OCI-LY3 (cell line): ENCODE results near the gene KCNK7.
A peak's percentile ranks its signal among the peaks of the same experiment; 100 is the strongest.

Experiments
- H2AFZ ChIP-seq: fragments of 200-600, 300-600 bp; shearing (Covaris generic); 2 replicates; pipeline ENCODE4 v1.6.0; 2014; ENCODE audit warnings: antibody characterized with exemption, low read depth, low read length
- H3K27ac ChIP-seq: fragments of 200-600, 300-600 bp; sonication (generic); 2 replicates; pipeline ENCODE4 v1.5.1; 2014; ENCODE audit warnings: mild to moderate bottlenecking, low read length, moderate library complexity, mixed read lengths
- H3K27me3 ChIP-seq: fragments of 200-600, 300-600 bp; sonication (generic); 2 replicates; pipeline ENCODE4 v1.6.1; 2014; ENCODE audit warnings: low read depth, low read length, mixed read lengths
- H3K36me3 ChIP-seq: fragments of 200-600, 300-600 bp; sonication (generic); replicated peaks from 2 replicates; pipeline ENCODE3; 2014; ENCODE audit warnings: low read depth, low read length, mixed read lengths
- H3K4me1 ChIP-seq: fragments of 300-600, 200-600 bp; sonication (generic); 2 replicates; pipeline ENCODE4 v1.6.1; 2014; ENCODE audit warnings: low read length, mixed read lengths
- H3K4me2 ChIP-seq: fragments of 200-600, 300-600 bp; sonication (generic); 2 replicates; pipeline ENCODE4 v1.6.1; 2014; ENCODE audit warnings: low read length, mixed read lengths
- H3K4me3 ChIP-seq: fragments of 300-600, 200-600 bp; sonication (generic); 2 replicates; pipeline ENCODE4 v1.5.1; 2014; ENCODE audit warnings: antibody characterized with exemption, mild to moderate bottlenecking, low read length, moderate library complexity
- H3K79me2 ChIP-seq: fragments of 300-600, 200-600 bp; shearing (Covaris generic); 2 replicates; pipeline ENCODE4 v1.6.1; 2014; ENCODE audit warnings: mild to moderate bottlenecking, low read length, mixed read lengths
- H3K9ac ChIP-seq: fragments of 300-600, 200-600 bp; shearing (Covaris generic); 2 replicates; pipeline ENCODE4 v1.6.0; 2014; ENCODE audit warnings: mild to moderate bottlenecking, low read length, moderate library complexity
- H3K9me3 ChIP-seq: fragments of 200-600, 300-600 bp; shearing (Covaris generic); 2 replicates; pipeline ENCODE4 v1.6.1; 2014; ENCODE audit warnings: low read length, mixed read lengths; ENCODE audit not compliant: insufficient read depth
- H4K20me1 ChIP-seq: fragments of 200-600, 300-600 bp; sonication (generic); 2 replicates; pipeline ENCODE4 v1.6.1; 2016; ENCODE audit warnings: low read length, mixed read lengths; ENCODE audit not compliant: insufficient read depth
- CTCF ChIP-seq: fragments of 200-600, 300-600 bp; sonication (generic); IDR thresholded peaks from 2 replicates; pipeline ENCODE4 v1.5.1; 2014; ENCODE audit warnings: antibody characterized with exemption, low read length, low read depth
- EZH2phosphoT487 ChIP-seq: fragments of 200-600 bp; shearing (Covaris generic); IDR thresholded peaks from 2 replicates; pipeline ENCODE4 v1.6.1; 2018; ENCODE audit warnings: antibody characterized with exemption, mixed run types, low read depth

The KCNK7 gene

GRCh38 chr11:65618763-65619162 is 23.2 kb upstream of the KCNK7 start:
- Histone ChIP-seq H3K4me2 (no peak overlapping the region), H2AFZ (no peak overlapping the region), H3K9me3 (no peaks in the 10 kb centered on the region), H3K36me3 (peaks cover 47% of the 10 kb centered on the region), H3K79me2 (peaks cover 44% of the 10 kb centered on the region), H3K27ac (no peak overlapping the region), H4K20me1 (peaks cover 9% of the 10 kb centered on the region; the same call in 1 of the 2 replicates), H3K27me3 (no peaks in the 10 kb centered on the region), H3K4me3 (no peak overlapping the region), H3K4me1 (peaks cover 18% of the 10 kb centered on the region), H3K9ac (no peak overlapping the region)
- no peak for TF ChIP-seq EZH2phosphoT487
- TF ChIP-seq CTCF = no peak

DNA sequence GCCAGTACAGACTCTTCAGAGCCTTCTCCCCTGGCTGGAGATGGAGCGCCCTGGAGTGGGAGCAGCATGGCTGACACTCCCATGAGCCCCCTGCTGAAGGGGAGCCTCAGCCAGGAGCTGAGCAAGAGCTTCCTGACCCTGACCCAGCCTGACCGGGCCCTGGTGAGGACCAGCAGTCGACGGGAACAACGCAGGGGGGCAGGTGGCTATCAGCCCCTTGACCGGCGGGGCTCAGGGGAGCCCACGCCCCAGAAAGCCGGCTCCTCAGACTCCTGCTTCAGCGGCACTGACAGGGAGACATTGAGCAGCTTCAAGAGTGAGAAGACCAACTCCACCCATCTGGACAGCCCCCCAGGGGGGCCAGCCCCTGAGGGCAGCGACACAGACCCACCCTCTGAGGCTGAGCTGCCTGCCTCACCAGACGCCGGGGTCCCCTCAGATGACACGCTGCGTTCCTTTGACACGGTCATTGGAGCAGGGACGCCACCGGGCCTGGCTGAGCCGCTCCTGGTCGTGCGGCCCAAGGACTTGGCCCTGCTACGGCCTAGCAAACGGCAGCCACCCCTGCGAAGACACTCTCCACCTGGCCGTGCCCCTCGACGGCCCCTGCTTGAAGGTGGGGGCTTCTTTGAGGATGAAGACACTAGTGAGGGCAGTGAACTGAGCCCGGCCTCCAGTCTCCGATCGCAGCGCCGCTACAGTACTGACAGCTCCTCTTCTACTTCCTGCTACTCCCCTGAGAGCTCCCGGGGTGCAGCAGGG is 22.6 kb upstream of the KCNK7 start:
- Histone ChIP-seq H3K9ac (no peak overlapping the region), H4K20me1 (peaks cover 9% of the 10 kb centered on the region; the same call in 1 of the 2 replicates), H3K36me3 (peaks cover 43% of the 10 kb centered on the region)

GRCh38 chr11:65617136-65617850 is 21.7 kb upstream of the KCNK7 start:
- TF ChIP-seq CTCF (no peak), EZH2phosphoT487 (no peak)
- Histone ChIP-seq H3K9ac (peak overlapping the region; percentile 82; the same call in 1 of the 2 replicates), H3K4me3 (peak overlapping the region; percentile 79), H3K4me2 (peak overlapping the region; percentile 100), H3K79me2 (peaks cover 59% of the 10 kb centered on the region), H4K20me1 (peaks cover 9% of the 10 kb centered on the region; the same call in 1 of the 2 replicates), H3K27ac (no peak overlapping the region; the same call in 1 of the 2 replicates), H3K9me3 (no peaks in the 10 kb centered on the region), H3K27me3 (no peaks in the 10 kb centered on the region), H2AFZ (no peak overlapping the region), H3K4me1 (peaks cover 30% of the 10 kb centered on the region), H3K36me3 (peaks cover 39% of the 10 kb centered on the region)

More for the DNA sequence above, 22.6 kb upstream of the KCNK7 start:
- peaks cover 50% of the 10 kb centered on the region for H3K79me2 ChIP-seq
- H3K27me3 ChIP-seq = no peaks in the 10 kb centered on the region
- no peak for TF ChIP-seq CTCF
- no peak for TF ChIP-seq EZH2phosphoT487
- H3K4me1 ChIP-seq = peaks cover 21% of the 10 kb centered on the region
- H3K27ac ChIP-seq = no peak overlapping the region
- H3K4me2 ChIP-seq = no peak overlapping the region
- H3K4me3 ChIP-seq = no peak overlapping the region
- H3K9me3 ChIP-seq = no peaks in the 10 kb centered on the region
- no peak overlapping the region for H2AFZ ChIP-seq

- Histone ChIP-seq H3K4me2 (peak overlapping the region; percentile 100), H3K4me3 (peak overlapping the region; percentile 79), H3K9ac (peak overlapping the region; percentile 82), H2AFZ (no peak overlapping the region), H3K27ac (peak overlapping the region; percentile 76), H3K36me3 (peaks cover 35% of the 10 kb centered on the region), H3K27me3 (no peaks in the 10 kb centered on the region), H4K20me1 (peaks cover 9% of the 10 kb centered on the region; the same call in 1 of the 2 replicates), H3K9me3 (no peaks in the 10 kb centered on the region), H3K4me1 (peaks cover 31% of the 10 kb centered on the region), H3K79me2 (peaks cover 66% of the 10 kb centered on the region)
- TF ChIP-seq EZH2phosphoT487 (no peak), CTCF (no peak)
Measured at GRCh38 chr11:65616575-65617001, 21.0 kb upstream of the KCNK7 start.
